Measurements from ENCODE around the gene GID8.

GID8 gene

GRCh38 chr20:62989201-62989601 lies 51.3 kb downstream of the GID8 start:
- no peak for FAIRE-seq
- no peak for DNase-seq (ENCODE audit: insufficient read length, low spot score)
- TF ChIP-seq POLR2A (IDR thresholded peaks at IDR 0.05; ENCODE audit: low read depth, low read length) = no peak

- no peak for FAIRE-seq
- DNase-seq (ENCODE audit: insufficient read length, low spot score) = no peak
These were observed 52.4 kb downstream of the GID8 start for GRCh38 chr20:62990306-62990825.

GRCh38 chr20:62991196-62991807 lies 53.4 kb downstream of the GID8 start:
- FAIRE-seq (no peak), DNase-seq (ENCODE audit: insufficient read length, low spot score) (no peak)

More at GRCh38 chr20:62990306-62990825, 52.4 kb downstream of the GID8 start:
- no peak for TF ChIP-seq POLR2A (IDR thresholded peaks at IDR 0.05; ENCODE audit: low read depth, low read length)

GRCh38 chr20:62991863-62992262 lies 53.9 kb downstream of the GID8 start:
- FAIRE-seq = no peak
- TF ChIP-seq POLR2A (IDR thresholded peaks at IDR 0.05; ENCODE audit: low read depth, low read length) = no peak
- DNase-seq (ENCODE audit: insufficient read length, low spot score) = no peak

More at GRCh38 chr20:62991196-62991807, 53.4 kb downstream of the GID8 start:
- no peak for TF ChIP-seq POLR2A (IDR thresholded peaks at IDR 0.05; ENCODE audit: low read depth, low read length)

GRCh38 chr20:62993856-62994494 lies 56.0 kb downstream of the GID8 start:
- no peak for TF ChIP-seq POLR2A (IDR thresholded peaks at IDR 0.05; ENCODE audit: low read depth, low read length)
- no peak for DNase-seq (ENCODE audit: insufficient read length, low spot score)
- no peak for FAIRE-seq

GRCh38 chr20:62994869-62995281 lies 56.9 kb downstream of the GID8 start:
- no peak for DNase-seq (ENCODE audit: insufficient read length, low spot score)
- FAIRE-seq = no peak
- no peak for TF ChIP-seq POLR2A (IDR thresholded peaks at IDR 0.05; ENCODE audit: low read depth, low read length)

- no peak for TF ChIP-seq POLR2A (IDR thresholded peaks at IDR 0.05; ENCODE audit: low read depth, low read length)
- no peak for DNase-seq (ENCODE audit: insufficient read length, low spot score)
- FAIRE-seq = no peak
These were observed 57.5 kb downstream of the GID8 start for GRCh38 chr20:62995481-62995880.

- TF ChIP-seq POLR2A (IDR thresholded peaks at IDR 0.05; ENCODE audit: low read depth, low read length) = no peak
- no peak for FAIRE-seq
- no peak for DNase-seq (ENCODE audit: insufficient read length, low spot score)
These were observed 58.1 kb downstream of the GID8 start for GRCh38 chr20:62995898-62996595.

GRCh38 chr20:62996596-62996982 lies 58.6 kb downstream of the GID8 start:
- TF ChIP-seq POLR2A (IDR thresholded peaks at IDR 0.05; ENCODE audit: low read depth, low read length) = no peak
- FAIRE-seq = no peak
- no peak for DNase-seq (ENCODE audit: insufficient read length, low spot score)

- FAIRE-seq = no peak
- TF ChIP-seq POLR2A (IDR thresholded peaks at IDR 0.05; ENCODE audit: low read depth, low read length) = no peak
- no peak for DNase-seq (ENCODE audit: insufficient read length, low spot score)
These were observed 59.6 kb downstream of the GID8 start for GRCh38 chr20:62997417-62998035.

Measured in H54 (cell line).